HepG2 (cell line): ENCODE data around the gene ZBTB26. TPM values are rescaled to one million over a fixed set of nuclear protein-coding genes. Genes with fewer than 3 reads are reported as not detected.

Source experiments
- ATF1 ChIP-seq: IDR thresholded peaks from 2 replicates; pipeline ENCODE4 v1.6.1; 2016; ENCODE audit warnings: mild to moderate bottlenecking, control low read depth
- HNRNPL ChIP-seq: fragments of 200-400 bp; formaldehyde crosslinking; IDR thresholded peaks from 2 replicates; pipeline ENCODE4 v1.6.1; 2017; ENCODE audit warnings: mild to moderate bottlenecking, low read depth, low read length
- NFATC3 ChIP-seq: sonication (generic); formaldehyde crosslinking; IDR thresholded peaks from 2 replicates; pipeline ENCODE4 v1.5.1; 2020; ENCODE audit warnings: mild to moderate bottlenecking, missing genetic modification reagents
- PAWR ChIP-seq: sonication (generic); formaldehyde crosslinking; IDR thresholded peaks from 2 replicates; pipeline ENCODE4 v1.4.0; 2020; ENCODE audit warnings: missing genetic modification reagents, mild to moderate bottlenecking, borderline replicate concordance
- RNF2 ChIP-seq: fragments of 450-650 bp; conservative IDR thresholded peaks from 2 replicates; pipeline ENCODE4 v1.6.1; 2016; ENCODE audit warnings: low read depth
- SKI ChIP-seq: fragments of 450-650 bp; IDR thresholded peaks from one replicate; pipeline ENCODE4 v1.6.1; 2018; ENCODE audit warnings: mild to moderate bottlenecking; ENCODE audit not compliant: partially characterized antibody
- TCF7L2 ChIP-seq: IDR thresholded peaks from 2 replicates; pipeline ENCODE4 v1.6.1; 2011; ENCODE audit warnings: mild to moderate bottlenecking, low read depth, low read length, moderate library complexity
- TRIM22 ChIP-seq: fragments of 450-650 bp; IDR thresholded peaks from 2 replicates; pipeline ENCODE4 v1.6.1; 2017
- ZFP36 ChIP-seq: fragments of 150-350 bp; IDR thresholded peaks from 2 replicates; pipeline ENCODE4 v1.6.1; 2018; ENCODE audit warnings: borderline replicate concordance, low read length, low read depth; ENCODE audit not compliant: partially characterized antibody
- ZFP62 ChIP-seq: sonication (generic); formaldehyde crosslinking; IDR thresholded peaks from 2 replicates; pipeline ENCODE4 v1.4.0; 2020; ENCODE audit warnings: missing genetic modification reagents
- ZNF282 ChIP-seq: fragments of 450-650 bp; IDR thresholded peaks from 2 replicates; pipeline ENCODE4 v1.6.1; 2018; ENCODE audit not compliant: partially characterized antibody
- ZNF616 ChIP-seq: sonication (generic); formaldehyde crosslinking; IDR thresholded peaks from 2 replicates; pipeline ENCODE4 v1.5.0; 2020; ENCODE audit warnings: low read depth, mild to moderate bottlenecking, missing genetic modification reagents
- ZNF646 ChIP-seq: sonication (generic); formaldehyde crosslinking; IDR thresholded peaks from 2 replicates; pipeline ENCODE4 v1.9.0; 2021; ENCODE audit warnings: mild to moderate bottlenecking, missing genetic modification reagents
- polyA plus RNA-seq, 8 experiments: library from polyadenylated mRNA; depleted of rRNA in 3 of 8; stranded (reverse) in 7 of 8; unstranded in 1 of 8; fragments of >200 nt; fragmentation: Illumina TruSeq in 4 of 8; extraction: Trizol in 4 of 8; gene quantifications; 2 replicates each; pipeline versions ENCODE4 v1.2.1 to v1.2.3, GENCODE V29; 2011 to 2016; ENCODE audit warnings: low read depth in 4 of 8, missing spikeins in 1 of 8, mixed read lengths in 1 of 8; ENCODE audit not compliant: insufficient read depth in 1 of 8
- total RNA-seq, 5 experiments: library from RNA; depleted of rRNA; stranded (reverse); fragments of >200 nt; fragmentation: Illumina TruSeq; extraction: Trizol; gene quantifications; 2 replicates each; pipeline ENCODE4 v1.2.3, GENCODE V29; 2016; ENCODE audit warnings: low read depth in 1 of 5
- TF ChIP-seq, protein P1 (sequence below): sonication (generic); formaldehyde crosslinking; IDR thresholded peaks from 2 replicates; pipeline ENCODE4 v1.4.0; 2020; ENCODE audit warnings: mild to moderate bottlenecking, missing genetic modification reagents
- TF ChIP-seq, protein P2 (sequence below): sonication (generic); formaldehyde crosslinking; IDR thresholded peaks from 2 replicates; pipeline ENCODE4 v1.8.0; 2022; ENCODE audit warnings: missing genetic modification reagents, mild to moderate bottlenecking, borderline replicate concordance
- TF ChIP-seq, protein P3 (sequence below): sonication (generic); formaldehyde crosslinking; IDR thresholded peaks from 2 replicates; pipeline ENCODE4 v1.5.1; 2020; ENCODE audit warnings: mild to moderate bottlenecking, missing genetic modification reagents

Gene ZBTB26
- total and polyA plus RNA-seq, 2 of the 13 experiments (the other 11 are each of a cell fraction or from before 2014, with no cell fraction given): 4.5 to 8.6 TPM

DNA sequence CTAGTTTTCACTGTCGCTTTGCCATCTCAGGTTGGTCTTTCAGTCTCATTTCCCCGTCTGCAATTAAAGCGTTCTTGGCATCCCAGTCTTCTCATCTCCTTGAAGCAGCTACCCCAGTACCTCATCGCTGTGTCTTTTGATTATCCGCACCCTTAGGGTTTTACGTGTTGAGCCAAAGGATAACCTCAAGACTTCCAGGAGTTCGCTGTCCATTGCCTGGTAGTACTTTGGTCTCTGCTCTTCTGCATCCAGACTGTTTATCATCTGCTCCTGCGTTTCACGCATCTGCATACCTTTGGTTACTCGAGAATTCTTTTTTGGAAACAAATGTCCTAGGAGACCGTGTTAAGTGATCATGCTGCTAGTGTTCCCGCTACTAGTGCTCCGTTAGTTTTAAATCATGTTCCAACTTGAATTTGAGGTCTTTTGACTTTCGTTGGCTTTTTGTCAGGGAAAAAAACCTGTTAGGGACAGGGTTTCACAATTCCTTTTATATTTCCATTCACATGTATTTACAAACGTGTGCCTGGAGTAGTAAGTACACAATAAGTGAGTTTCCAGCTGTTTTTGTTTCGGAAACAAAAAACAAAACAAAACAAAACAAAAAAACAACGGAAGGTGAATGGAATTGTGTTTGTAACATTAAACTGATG, 10.4 kb upstream of the ZBTB26 start (continued):
- TF ChIP-seq, protein P1, sequence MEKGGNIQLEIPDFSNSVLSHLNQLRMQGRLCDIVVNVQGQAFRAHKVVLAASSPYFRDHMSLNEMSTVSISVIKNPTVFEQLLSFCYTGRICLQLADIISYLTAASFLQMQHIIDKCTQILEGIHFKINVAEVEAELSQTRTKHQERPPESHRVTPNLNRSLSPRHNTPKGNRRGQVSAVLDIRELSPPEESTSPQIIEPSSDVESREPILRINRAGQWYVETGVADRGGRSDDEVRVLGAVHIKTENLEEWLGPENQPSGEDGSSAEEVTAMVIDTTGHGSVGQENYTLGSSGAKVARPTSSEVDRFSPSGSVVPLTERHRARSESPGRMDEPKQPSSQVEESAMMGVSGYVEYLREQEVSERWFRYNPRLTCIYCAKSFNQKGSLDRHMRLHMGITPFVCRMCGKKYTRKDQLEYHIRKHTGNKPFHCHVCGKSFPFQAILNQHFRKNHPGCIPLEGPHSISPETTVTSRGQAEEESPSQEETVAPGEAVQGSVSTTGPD: no peak
- TF ChIP-seq TCF7L2: no peak
- no peak for TF ChIP-seq PAWR
- no peak for TF ChIP-seq TRIM22
- TF ChIP-seq SKI: no peak
- TF ChIP-seq ZFP62 (CRISPR knock-in tag): no peak
- TF ChIP-seq NFATC3 (CRISPR knock-in tag): no peak
- no peak for TF ChIP-seq ZNF282
- TF ChIP-seq ZFP36: no peak
- no peak for TF ChIP-seq HNRNPL
- TF ChIP-seq, protein P2, sequence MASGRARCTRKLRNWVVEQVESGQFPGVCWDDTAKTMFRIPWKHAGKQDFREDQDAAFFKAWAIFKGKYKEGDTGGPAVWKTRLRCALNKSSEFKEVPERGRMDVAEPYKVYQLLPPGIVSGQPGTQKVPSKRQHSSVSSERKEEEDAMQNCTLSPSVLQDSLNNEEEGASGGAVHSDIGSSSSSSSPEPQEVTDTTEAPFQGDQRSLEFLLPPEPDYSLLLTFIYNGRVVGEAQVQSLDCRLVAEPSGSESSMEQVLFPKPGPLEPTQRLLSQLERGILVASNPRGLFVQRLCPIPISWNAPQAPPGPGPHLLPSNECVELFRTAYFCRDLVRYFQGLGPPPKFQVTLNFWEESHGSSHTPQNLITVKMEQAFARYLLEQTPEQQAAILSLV (CRISPR knock-in tag): no peak
- no peak for TF ChIP-seq ATF1 (CRISPR knock-in tag)
- TF ChIP-seq ZNF616 (CRISPR knock-in tag): no peak
- TF ChIP-seq RNF2: no peak
- no peak for TF ChIP-seq ZNF646
- TF ChIP-seq, protein P3, sequence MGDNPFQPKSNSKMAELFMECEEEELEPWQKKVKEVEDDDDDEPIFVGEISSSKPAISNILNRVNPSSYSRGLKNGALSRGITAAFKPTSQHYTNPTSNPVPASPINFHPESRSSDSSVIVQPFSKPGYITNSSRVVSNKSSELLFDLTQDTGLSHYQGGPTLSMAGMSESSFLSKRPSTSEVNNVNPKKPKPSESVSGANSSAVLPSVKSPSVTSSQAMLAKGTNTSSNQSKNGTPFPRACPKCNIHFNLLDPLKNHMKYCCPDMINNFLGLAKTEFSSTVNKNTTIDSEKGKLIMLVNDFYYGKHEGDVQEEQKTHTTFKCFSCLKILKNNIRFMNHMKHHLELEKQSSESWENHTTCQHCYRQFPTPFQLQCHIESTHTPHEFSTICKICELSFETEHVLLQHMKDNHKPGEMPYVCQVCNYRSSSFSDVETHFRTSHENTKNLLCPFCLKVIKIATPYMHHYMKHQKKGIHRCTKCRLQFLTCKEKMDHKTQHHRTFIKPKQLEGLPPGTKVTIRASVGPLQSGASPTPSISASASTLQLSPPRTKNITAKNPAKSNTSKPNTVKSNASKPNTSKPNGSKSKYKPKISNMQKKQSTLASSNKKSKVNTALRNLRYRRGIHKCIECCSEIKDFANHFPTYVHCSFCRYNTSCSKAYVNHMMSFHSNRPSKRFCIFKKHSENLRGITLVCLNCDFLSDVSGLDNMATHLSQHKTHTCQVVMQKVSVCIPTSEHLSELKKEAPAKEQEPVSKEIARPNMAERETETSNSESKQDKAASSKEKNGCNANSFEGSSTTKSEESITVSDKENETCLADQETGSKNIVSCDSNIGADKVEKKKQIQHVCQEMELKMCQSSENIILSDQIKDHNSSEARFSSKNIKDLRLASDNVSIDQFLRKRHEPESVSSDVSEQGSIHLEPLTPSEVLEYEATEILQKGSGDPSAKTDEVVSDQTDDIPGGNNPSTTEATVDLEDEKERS (CRISPR knock-in tag): 0 out of 2 replicates have a peak, but pooled peaks have one; percentile 8
